MM.1S (cell line): ENCODE data around the gene FCHSD2.

Experiments used
- DNase-seq: peaks from one replicate; pipeline ENCODE4 v3.0.0-alpha.2; 2015
- H2AFZ ChIP-seq: fragments of 300-600 bp; sonication (generic); 2 replicates; pipeline ENCODE4 v1.6.0; 2016; ENCODE audit warnings: antibody characterized with exemption, low read length
- H3F3A ChIP-seq: fragments of 300-600 bp; sonication (generic); 2 replicates; pipeline ENCODE4 v1.6.1; 2016; ENCODE audit warnings: mild to moderate bottlenecking, antibody characterized with exemption, low read length, moderate library complexity, mixed read lengths; ENCODE audit not compliant: insufficient read depth
- H3K27ac ChIP-seq: fragments of 300-600 bp; sonication (generic); 2 replicates; pipeline ENCODE4 v1.5.1; 2016; ENCODE audit warnings: mild to moderate bottlenecking, low read length
- H3K27me3 ChIP-seq: fragments of 300-600 bp; sonication (generic); replicated peaks from 2 replicates; pipeline ENCODE4 v1.6.0; 2016; ENCODE audit warnings: low read length; ENCODE audit not compliant: insufficient read depth
- H3K36me3 ChIP-seq: fragments of 300-600 bp; sonication (generic); replicated peaks from 2 replicates; pipeline ENCODE4 v1.6.1; 2016; ENCODE audit warnings: mild to moderate bottlenecking, low read length, mixed read lengths; ENCODE audit not compliant: insufficient read depth
- H3K4me1 ChIP-seq: fragments of 300-600 bp; sonication (generic); 2 replicates; pipeline ENCODE4 v1.6.1; 2016; ENCODE audit warnings: low read length, mixed read lengths
- H3K4me2 ChIP-seq: fragments of 300-600 bp; sonication (generic); 2 replicates; pipeline ENCODE4 v1.6.0; 2016; ENCODE audit warnings: low read depth, low read length
- H3K4me3 ChIP-seq: fragments of 300-600 bp; sonication (generic); 2 replicates; pipeline ENCODE4 v1.5.1; 2016; ENCODE audit warnings: low read length, mixed read lengths
- H3K79me2 ChIP-seq: fragments of 300-600 bp; sonication (generic); 2 replicates; pipeline ENCODE4 v1.6.1; 2016; ENCODE audit warnings: mixed run types, low read length, mixed read lengths
- H3K9ac ChIP-seq: fragments of 300-600 bp; sonication (generic); 2 replicates; pipeline ENCODE4 v1.6.1; 2016; ENCODE audit warnings: low read length, mixed read lengths
- H3K9me2 ChIP-seq: fragments of 300-600 bp; sonication (generic); replicated peaks from 2 replicates; pipeline ENCODE4 v1.6.1; 2016; ENCODE audit warnings: mild to moderate bottlenecking, low read length, mixed read lengths; ENCODE audit not compliant: insufficient read depth
- H3K9me3 ChIP-seq: fragments of 300-600 bp; sonication (generic); replicated peaks from 2 replicates; pipeline ENCODE4 v1.6.1; 2016; ENCODE audit warnings: mild to moderate bottlenecking, low read length, mixed read lengths; ENCODE audit not compliant: insufficient read depth
- H4K20me1 ChIP-seq: fragments of 300-600 bp; sonication (generic); 2 replicates; pipeline ENCODE4 v1.6.1; 2016; ENCODE audit warnings: mild to moderate bottlenecking, low read length, moderate library complexity, mixed read lengths; ENCODE audit not compliant: insufficient read depth
- EZH2 ChIP-seq: fragments of 300-600 bp; sonication (generic); optimal IDR thresholded peaks from 2 replicates; pipeline ENCODE3; 2017; ENCODE audit warnings: low read depth, mild to moderate bottlenecking, antibody characterized with exemption, low read length, mixed read lengths
- EZH2phosphoT487 ChIP-seq: fragments of 300-600 bp; sonication (generic); IDR thresholded peaks from 2 replicates; pipeline ENCODE4 v1.6.1; 2018; ENCODE audit warnings: antibody characterized with exemption, low read length
- TF ChIP-seq, protein P1 (sequence below): fragments of 300-600 bp; sonication (generic); IDR thresholded peaks from 2 replicates; pipeline ENCODE4 v1.5.1; 2016; ENCODE audit warnings: antibody characterized with exemption, low read length, mixed read lengths

FCHSD2 gene

DNA sequence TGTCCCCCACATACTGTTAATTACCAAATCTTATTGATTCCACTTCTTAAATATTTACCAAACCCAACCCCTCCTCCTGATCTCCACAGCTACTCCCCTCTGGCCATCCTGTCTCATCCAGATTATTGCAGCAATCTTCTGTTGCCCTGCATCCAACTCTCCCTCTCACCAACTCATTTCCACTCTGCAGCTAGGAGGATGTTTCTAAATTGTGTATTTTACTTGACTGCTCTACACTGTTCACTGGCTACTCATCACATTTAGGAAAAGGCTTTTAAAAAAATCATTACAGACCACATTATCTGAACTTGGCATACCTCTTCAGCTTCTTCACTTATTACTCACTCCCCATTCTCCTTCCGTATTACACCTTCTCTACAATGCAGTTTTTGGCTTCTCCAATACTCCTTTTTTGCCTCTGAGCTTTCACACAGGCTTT, 210.0 kb downstream of the FCHSD2 start:
- Histone ChIP-seq H3K9me2 (no peaks in the 10 kb centered on the region), H3K4me1 (no peaks in the 10 kb centered on the region), H3K36me3 (no peaks in the 10 kb centered on the region; the same call in 1 of the 2 replicates), H3K9ac (no peak overlapping the region), H3K4me2 (no peak overlapping the region), H3K27me3 (no peaks in the 10 kb centered on the region), H3K27ac (no peak overlapping the region), H3F3A (no peaks in the 10 kb centered on the region), H3K9me3 (no peaks in the 10 kb centered on the region), H2AFZ (no peak overlapping the region), H3K79me2 (no peaks in the 10 kb centered on the region; the same call in 1 of the 2 replicates), H3K4me3 (no peak overlapping the region), H4K20me1 (no peaks in the 10 kb centered on the region)
- no peak for DNase-seq
- TF ChIP-seq EZH2 = no peak
- TF ChIP-seq, protein P1, sequence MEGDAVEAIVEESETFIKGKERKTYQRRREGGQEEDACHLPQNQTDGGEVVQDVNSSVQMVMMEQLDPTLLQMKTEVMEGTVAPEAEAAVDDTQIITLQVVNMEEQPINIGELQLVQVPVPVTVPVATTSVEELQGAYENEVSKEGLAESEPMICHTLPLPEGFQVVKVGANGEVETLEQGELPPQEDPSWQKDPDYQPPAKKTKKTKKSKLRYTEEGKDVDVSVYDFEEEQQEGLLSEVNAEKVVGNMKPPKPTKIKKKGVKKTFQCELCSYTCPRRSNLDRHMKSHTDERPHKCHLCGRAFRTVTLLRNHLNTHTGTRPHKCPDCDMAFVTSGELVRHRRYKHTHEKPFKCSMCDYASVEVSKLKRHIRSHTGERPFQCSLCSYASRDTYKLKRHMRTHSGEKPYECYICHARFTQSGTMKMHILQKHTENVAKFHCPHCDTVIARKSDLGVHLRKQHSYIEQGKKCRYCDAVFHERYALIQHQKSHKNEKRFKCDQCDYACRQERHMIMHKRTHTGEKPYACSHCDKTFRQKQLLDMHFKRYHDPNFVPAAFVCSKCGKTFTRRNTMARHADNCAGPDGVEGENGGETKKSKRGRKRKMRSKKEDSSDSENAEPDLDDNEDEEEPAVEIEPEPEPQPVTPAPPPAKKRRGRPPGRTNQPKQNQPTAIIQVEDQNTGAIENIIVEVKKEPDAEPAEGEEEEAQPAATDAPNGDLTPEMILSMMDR = no peak

DNA sequence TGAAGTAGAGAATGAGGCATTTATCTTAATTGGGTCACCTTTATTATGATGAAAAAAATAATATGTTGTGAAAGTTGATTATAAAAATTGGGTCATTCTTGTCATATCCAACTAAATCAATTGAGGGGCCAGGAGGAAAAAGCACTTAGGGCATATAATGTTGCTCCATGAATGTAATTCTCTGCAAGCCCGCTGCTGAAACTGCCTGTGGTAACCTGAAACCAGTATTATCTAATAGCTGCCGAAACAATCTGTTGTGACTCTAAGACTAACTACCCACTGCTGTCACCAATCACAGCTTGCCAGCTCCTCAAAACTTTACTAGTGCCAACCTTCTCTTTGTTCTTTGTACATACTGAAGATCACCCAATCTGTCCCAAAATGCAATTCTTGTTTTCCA, 212.1 kb downstream of the FCHSD2 start:
- Histone ChIP-seq H4K20me1 (no peaks in the 10 kb centered on the region), H3F3A (no peaks in the 10 kb centered on the region), H3K79me2 (0 out of 2 replicates have a peak, but pooled peaks cover 6% of the 10 kb centered on the region), H2AFZ (no peak overlapping the region), H3K4me1 (no peaks in the 10 kb centered on the region), H3K27ac (no peak overlapping the region), H3K27me3 (no peaks in the 10 kb centered on the region), H3K4me3 (no peak overlapping the region), H3K9me3 (no peaks in the 10 kb centered on the region), H3K9me2 (no peaks in the 10 kb centered on the region), H3K4me2 (no peak overlapping the region), H3K9ac (no peak overlapping the region), H3K36me3 (no peaks in the 10 kb centered on the region; the same call in 1 of the 2 replicates)
- DNase-seq = no peak
- TF ChIP-seq EZH2 (no peak), EZH2phosphoT487 (no peak)
- TF ChIP-seq, protein P1 = no peak

DNA sequence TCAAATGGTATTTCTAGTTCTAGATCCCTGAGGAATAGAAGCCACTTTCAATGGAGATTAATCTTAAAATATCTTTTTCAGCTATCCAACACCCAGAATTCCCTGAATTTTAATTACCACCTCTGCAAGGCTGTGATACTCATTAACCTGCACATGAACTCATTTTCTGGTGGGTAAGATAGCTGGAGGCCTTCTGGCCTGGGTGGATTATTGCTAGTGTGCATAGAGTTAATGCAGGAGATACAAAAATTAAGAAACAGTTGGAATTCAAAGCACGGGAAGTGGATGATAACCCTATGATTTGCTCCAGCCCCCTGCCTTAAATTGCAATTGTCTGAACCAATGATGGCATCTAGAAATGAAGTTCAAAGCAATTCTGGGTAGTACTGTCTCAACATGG, 212.9 kb downstream of the FCHSD2 start:
- H3K27me3 ChIP-seq = no peaks in the 10 kb centered on the region
- no peaks in the 10 kb centered on the region; the same call in 1 of the 2 replicates for H3K36me3 ChIP-seq
- H4K20me1 ChIP-seq = no peaks in the 10 kb centered on the region
- no peaks in the 10 kb centered on the region for H3K4me1 ChIP-seq
- no peak for DNase-seq
- TF ChIP-seq EZH2 (no peak), EZH2phosphoT487 (no peak)
- TF ChIP-seq, protein P1 = no peak
- H3K79me2 ChIP-seq = 0 out of 2 replicates have a peak, but pooled peaks cover 6% of the 10 kb centered on the region
- no peaks in the 10 kb centered on the region; the same call in 1 of the 2 replicates for H3F3A ChIP-seq
- no peak overlapping the region for H3K4me2 ChIP-seq
- no peak overlapping the region for H3K9ac ChIP-seq
- no peaks in the 10 kb centered on the region for H3K9me2 ChIP-seq
- no peak overlapping the region for H2AFZ ChIP-seq
- no peak overlapping the region for H3K4me3 ChIP-seq
- H3K27ac ChIP-seq = no peak overlapping the region
- H3K9me3 ChIP-seq = no peaks in the 10 kb centered on the region
